Ascending aorta (tissue), 2 donors: ENCODE data around the gene GSTM1. TPM values are rescaled to one million over a fixed set of nuclear protein-coding genes. Genes with fewer than 3 reads are reported as not detected.
"Not testable (repeated sequence)": the region's sequence is repeated elsewhere in the genome, so short reads cannot be mapped to it uniquely, and the experiment has no call there.

ENCODE experiments used
- DNase-seq, 2 donors: peaks; one replicate each; pipeline ENCODE4 v3.0.0-alpha.2; 2019; ENCODE audit warnings: low spot score in 2 of 2
- H3K27ac ChIP-seq, 2 donors: fragments of 200-600 bp; sonication (generic); one replicate each; pipeline ENCODE4 v1.5.1; 2016 to 2017; ENCODE audit warnings: mild to moderate bottlenecking in 1 of 2
- H3K27me3 ChIP-seq: fragments of 200-600 bp; sonication (generic); one replicate; pipeline ENCODE4 v1.5.1; 2017
- H3K36me3 ChIP-seq, 2 donors: fragments of 200-600 bp; sonication (generic); one replicate each; pipeline ENCODE4 v1.5.1; 2016
- H3K4me1 ChIP-seq, 2 donors: fragments of 200-600 bp; sonication (generic); one replicate each; pipeline ENCODE4 v1.5.1; 2016 to 2017; ENCODE audit warnings: mild to moderate bottlenecking in 1 of 2
- H3K4me3 ChIP-seq, 2 donors: fragments of 200-600 bp; sonication (generic); one replicate each; pipeline ENCODE4 v1.5.1; 2016 to 2017; ENCODE audit warnings: mild to moderate bottlenecking in 1 of 2
- H3K9me3 ChIP-seq, 2 donors: fragments of 200-600 bp; sonication (generic); one replicate each; pipeline ENCODE4 v1.5.1; 2016
- CTCF ChIP-seq, 3 experiments: fragments of 200-600 bp in 2 of 3; fragments of 450-650 bp in 1 of 3; sonication (generic) in 2 of 3; IDR thresholded peaks; one replicate each; pipeline ENCODE4 v1.5.1; 2016 to 2019; ENCODE audit warnings: antibody characterized with exemption in 3 of 3, mild to moderate bottlenecking in 1 of 3, moderate library complexity in 1 of 3
- intact Hi-C: fragments of 100-400 bp; cut with DNase I; formaldehyde crosslinking; loops from one replicate; pipeline ENCODE4 v1.15.1; 2023
- total RNA-seq: library from RNA; depleted of rRNA; stranded (reverse); fragments of >200 nt; gene quantifications from one replicate; pipeline ENCODE4 v1.1.0, GENCODE V29; 2016

GSTM1 gene
- total RNA-seq, 1 donor from 2014 or later, result 89.4 TPM

- Histone ChIP-seq H3K9me3 (no peaks in the 10 kb centered on the region), H3K27ac (no peak overlapping the region), H3K36me3 (peaks cover 7 to 18% of the 10 kb centered on the region in 2 donors), H3K4me3 (no peak overlapping the region), H3K4me1 (peaks cover 0 to 5% of the 10 kb centered on the region in 2 donors), H3K27me3 (no peaks in the 10 kb centered on the region)
- DNase-seq, result no peak
- no peak for TF ChIP-seq CTCF (IDR thresholded peaks at IDR 0.05)
- intact Hi-C loops, result no loop called here
Observed at GRCh38 chr1:109671067-109671466, 16.6 kb upstream of the GSTM1 start.

GRCh38 chr1:109673861-109674260, 13.8 kb upstream of the GSTM1 start:
- H3K4me3 ChIP-seq, H3K4me1 ChIP-seq, H3K27ac ChIP-seq, intact Hi-C loops, H3K27me3 ChIP-seq, H3K9me3 ChIP-seq, DNase-seq: not testable (repeated sequence)
- peaks cover 7 to 18% of the 10 kb centered on the region in 2 donors for H3K36me3 ChIP-seq

GRCh38 chr1:109676683-109677381, 10.8 kb upstream of the GSTM1 start:
- H3K27me3 ChIP-seq, H3K36me3 ChIP-seq, H3K4me1 ChIP-seq, H3K4me3 ChIP-seq, DNase-seq, H3K27ac ChIP-seq, intact Hi-C loops, H3K9me3 ChIP-seq: not testable (repeated sequence)

- H3K36me3 ChIP-seq, result peaks cover 7% of the 10 kb centered on the region in 2 donors
- no peak for DNase-seq
- no peak overlapping the region for H3K27ac ChIP-seq
- intact Hi-C loops, result no loop called here
- no peak for TF ChIP-seq CTCF (IDR thresholded peaks at IDR 0.05)
- H3K27me3 ChIP-seq, result no peaks in the 10 kb centered on the region
- no peaks in the 10 kb centered on the region for H3K9me3 ChIP-seq
- H3K4me1 ChIP-seq, result no peaks in the 10 kb centered on the region
- no peak overlapping the region for H3K4me3 ChIP-seq
Observed at GRCh38 chr1:109677459-109677858, 10.2 kb upstream of the GSTM1 start.

- H3K36me3 ChIP-seq, H3K4me3 ChIP-seq, intact Hi-C loops, H3K9me3 ChIP-seq, H3K27ac ChIP-seq, H3K27me3 ChIP-seq, DNase-seq, H3K4me1 ChIP-seq: not testable (repeated sequence)
Observed at GRCh38 chr1:109678637-109679036, 9.0 kb upstream of the GSTM1 start.

- not testable (repeated sequence) for H3K4me3 ChIP-seq, H3K4me1 ChIP-seq, H3K9me3 ChIP-seq, DNase-seq, H3K27ac ChIP-seq, H3K36me3 ChIP-seq, H3K27me3 ChIP-seq
- intact Hi-C loops, result loop anchor here (5.0 kb wide), 1 partner anchor 42 kb away; no protein-coding TSS in a partner anchor
Observed at GRCh38 chr1:109684777-109685176, 2.8 kb upstream of the GSTM1 start.

GRCh38 chr1:109685399-109685798, 2.2 kb upstream of the GSTM1 start:
- intact Hi-C loops, result loop anchor here (5.0 kb wide), 1 partner anchor 43 kb away; no protein-coding TSS in a partner anchor
- DNase-seq, H3K4me3 ChIP-seq, H3K9me3 ChIP-seq, H3K36me3 ChIP-seq, H3K27me3 ChIP-seq, H3K27ac ChIP-seq, H3K4me1 ChIP-seq: not testable (repeated sequence)

- H3K36me3 ChIP-seq, H3K4me3 ChIP-seq, H3K27me3 ChIP-seq, H3K9me3 ChIP-seq, DNase-seq, H3K4me1 ChIP-seq, H3K27ac ChIP-seq: not testable (repeated sequence)
- intact Hi-C loops, result loop anchor here (5.0 kb wide), 1 partner anchor 44 kb away; no protein-coding TSS in a partner anchor
Observed at GRCh38 chr1:109685890-109686289, 1.7 kb upstream of the GSTM1 start.

- not testable (repeated sequence) for H3K27me3 ChIP-seq, DNase-seq, H3K9me3 ChIP-seq, H3K4me1 ChIP-seq, H3K36me3 ChIP-seq
- Histone ChIP-seq H3K27ac (peak overlapping the region in 1 of 2 donors; percentile 46), H3K4me3 (peak overlapping the region in 1 of 2 donors; percentile 38)
- intact Hi-C loops, result loop anchor here (1.0 to 5.0 kb wide), 2 partner anchors 45 to 139 kb away; partner anchors contain the start of gene GNAI3
Observed at GRCh38 chr1:109687109-109687508, 508 bp upstream of the GSTM1 start.
